CD4-positive, alpha-beta T cell treated with Interleukin-4 for 4 hours (primary cell): ENCODE results near the gene ADGRV1.
"Not testable (repeated sequence)": the region's sequence is repeated elsewhere in the genome, so short reads cannot be mapped to it uniquely, and the experiment has no call there.

Experiments used
- DNase-seq: peaks from one replicate; pipeline ENCODE4 v3.0.0-alpha.2; 2020

ADGRV1 gene

GRCh38 chr5:90830058-90830457 is 271.5 kb downstream of the ADGRV1 start:
- no peak for DNase-seq

DNA sequence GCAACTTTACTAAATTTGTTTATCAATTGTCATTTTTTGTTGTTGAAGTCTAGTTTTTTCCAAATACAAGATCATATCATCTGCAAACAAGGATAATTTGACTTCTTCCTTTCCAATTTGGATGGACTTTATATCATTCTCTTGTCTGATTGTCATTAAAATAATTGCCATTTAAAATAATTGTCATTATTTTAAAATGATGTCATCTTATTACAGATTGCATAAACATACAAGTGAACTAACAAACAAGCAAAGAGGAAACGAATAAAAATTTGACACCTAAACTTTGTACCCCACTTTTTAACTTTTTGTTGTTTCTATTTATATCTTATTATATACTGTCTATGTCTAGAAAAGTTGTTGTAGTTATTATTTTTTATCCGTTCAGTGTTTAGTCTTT is 275.2 kb downstream of the ADGRV1 start:
- no peak for DNase-seq

GRCh38 chr5:90834711-90835110 is 276.1 kb downstream of the ADGRV1 start:
- no peak for DNase-seq

GRCh38 chr5:90843443-90843842 is 284.8 kb downstream of the ADGRV1 start:
- DNase-seq = no peak

- no peak for DNase-seq
These were observed 286.3 kb downstream of the ADGRV1 start for GRCh38 chr5:90844931-90845330.

GRCh38 chr5:90845723-90846554 is 287.3 kb downstream of the ADGRV1 start:
- DNase-seq = no peak

- DNase-seq = not testable (repeated sequence)
These were observed 289.0 kb downstream of the ADGRV1 start for GRCh38 chr5:90847606-90848005.

DNA sequence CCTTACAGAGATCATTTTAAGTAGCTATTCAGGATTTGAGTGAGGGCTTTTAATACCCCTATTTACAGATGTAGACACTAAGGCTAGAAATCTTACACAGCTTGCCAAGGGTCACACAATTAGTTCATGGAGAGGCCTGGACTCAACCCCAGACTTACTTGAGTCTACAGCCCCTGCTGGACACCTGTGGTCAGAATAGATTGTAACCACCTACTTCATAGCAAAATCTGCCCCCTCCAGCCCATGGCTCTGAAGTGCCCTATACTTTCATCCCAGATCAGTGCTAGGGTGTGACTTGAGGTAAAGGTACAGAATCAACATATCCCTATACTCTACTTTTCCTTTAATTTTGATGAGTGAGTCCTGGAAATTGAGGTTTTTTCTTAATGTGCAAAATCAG is 291.3 kb downstream of the ADGRV1 start:
- DNase-seq = no peak

DNA sequence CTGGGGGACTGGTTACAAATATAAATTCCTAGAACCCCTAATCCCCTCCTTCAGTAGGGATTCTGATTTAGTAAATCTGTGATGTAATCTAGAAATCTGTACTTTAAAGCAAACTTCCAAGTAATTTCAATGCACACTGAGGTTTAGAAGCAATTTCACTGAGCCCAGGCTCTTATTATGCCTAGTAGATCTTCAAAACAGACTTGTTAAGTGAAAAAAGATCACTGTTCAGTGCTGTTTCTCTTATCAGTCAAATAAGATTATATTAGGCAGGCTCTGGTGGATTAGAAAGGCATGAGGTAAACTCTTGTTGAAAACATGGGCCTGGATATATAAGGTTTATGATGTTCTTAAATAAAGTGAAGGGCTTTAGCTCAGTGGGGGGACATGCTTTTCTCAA is 293.9 kb downstream of the ADGRV1 start:
- no peak for DNase-seq

- no peak for DNase-seq
These were observed 295.2 kb downstream of the ADGRV1 start for GRCh38 chr5:90853750-90854149.

DNA sequence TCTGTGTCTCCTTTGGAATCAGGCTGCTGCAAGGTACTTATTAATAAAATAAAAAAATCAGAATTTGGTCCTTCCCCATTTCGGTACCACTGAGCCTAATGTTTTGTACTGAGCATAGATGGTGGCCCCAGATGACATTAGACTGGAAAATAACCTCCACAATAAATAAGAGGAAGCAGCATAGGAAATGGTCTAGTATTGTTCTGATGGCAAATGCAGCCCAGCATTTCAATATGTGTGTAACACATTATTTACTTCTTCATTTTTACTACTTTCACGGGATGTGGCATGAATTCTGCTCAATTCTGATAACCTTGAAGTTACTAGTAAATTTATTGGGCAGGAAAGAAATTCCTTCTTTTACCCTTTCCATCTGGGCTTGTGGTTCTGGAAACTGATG is 295.6 kb downstream of the ADGRV1 start:
- DNase-seq = no peak

- DNase-seq = no peak
These were observed 296.9 kb downstream of the ADGRV1 start for GRCh38 chr5:90855296-90856010.

GRCh38 chr5:90861843-90862586 is 303.4 kb downstream of the ADGRV1 start:
- DNase-seq = no peak

GRCh38 chr5:90865180-90865579 is 306.6 kb downstream of the ADGRV1 start:
- no peak for DNase-seq

GRCh38 chr5:90866333-90866732 is 307.7 kb downstream of the ADGRV1 start:
- peak; percentile 40 for DNase-seq

DNA sequence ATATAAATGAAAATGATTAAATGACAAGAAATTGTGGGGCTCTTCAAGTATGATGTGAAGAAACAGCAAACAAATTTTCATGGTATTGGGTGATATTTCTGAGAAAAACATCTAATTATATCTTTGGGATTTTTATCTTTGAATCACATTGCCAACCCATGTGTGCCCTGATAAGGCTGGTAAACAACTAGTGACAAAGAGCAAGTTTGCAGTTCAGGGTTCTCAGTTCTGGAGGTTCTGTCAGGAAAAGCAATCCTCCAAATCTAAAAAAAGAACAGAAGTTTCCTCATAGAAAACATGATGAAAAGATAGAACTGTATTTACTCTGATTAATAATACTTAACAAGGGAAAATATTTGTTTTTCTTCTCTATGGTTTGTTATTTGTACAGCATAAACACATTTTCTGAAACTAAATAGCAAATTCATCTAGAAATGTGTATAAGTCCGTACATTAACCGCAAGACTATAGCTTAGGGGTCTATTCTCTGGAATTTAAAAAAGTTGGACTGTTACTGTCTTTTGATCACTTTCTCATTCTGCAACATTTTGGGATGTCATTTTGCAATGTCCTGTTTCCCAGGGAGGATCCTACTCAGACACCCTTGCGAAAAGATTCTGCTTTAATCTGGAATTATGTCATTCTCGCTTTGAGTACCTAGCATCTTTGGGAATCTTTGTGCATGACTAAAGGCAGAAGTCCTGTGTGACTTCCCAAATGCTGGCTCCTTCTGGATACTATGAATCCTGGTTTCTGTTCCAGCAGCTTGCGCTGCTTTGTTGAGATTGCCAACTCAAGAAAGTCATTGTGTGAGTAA is 308.5 kb downstream of the ADGRV1 start:
- no peak for DNase-seq

DNA sequence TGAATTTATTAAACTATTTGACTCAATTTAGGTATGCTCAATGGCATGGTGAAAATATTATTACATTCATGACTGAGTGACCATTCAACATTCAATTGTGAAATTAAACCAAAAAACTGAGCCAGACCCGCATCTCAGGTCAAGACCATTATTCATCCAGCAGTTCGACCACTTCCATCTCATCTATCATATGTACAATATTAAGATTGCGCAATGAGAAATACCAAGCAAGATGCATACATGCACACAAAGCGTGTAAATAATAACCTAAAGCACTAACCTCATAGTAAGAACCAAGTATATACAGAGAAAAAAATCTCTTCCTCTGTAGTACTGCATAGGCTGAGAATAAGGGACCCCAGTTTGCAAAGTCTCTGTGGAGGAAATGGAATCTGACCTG is 310.2 kb downstream of the ADGRV1 start:
- no peak for DNase-seq

DNA sequence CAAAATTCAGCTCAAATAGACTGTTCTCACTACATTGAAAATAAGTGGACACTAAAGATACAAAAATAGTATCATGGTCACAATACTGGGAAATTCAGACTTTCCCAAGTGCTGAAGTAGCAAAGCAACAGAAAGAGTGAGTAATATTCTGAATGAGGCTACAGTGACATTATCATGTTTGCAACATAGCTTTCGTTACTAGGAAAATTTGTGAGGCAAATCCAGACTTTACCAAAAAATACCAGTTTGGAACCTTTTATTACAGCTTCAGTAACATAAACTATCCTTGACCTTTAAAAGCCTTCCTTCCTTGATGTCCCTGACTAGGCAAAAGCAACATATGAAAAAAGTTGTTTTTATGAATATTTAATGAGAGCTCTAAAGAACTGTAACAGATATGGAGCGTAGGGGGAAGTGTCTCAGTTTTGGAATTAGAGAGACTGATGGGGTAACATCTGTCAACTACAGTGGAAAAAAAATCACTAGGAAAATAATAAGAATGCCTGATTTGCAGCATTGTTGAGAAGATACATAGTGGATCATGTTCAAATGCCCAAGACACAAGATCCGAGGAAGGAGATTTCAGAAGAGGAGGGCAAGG is 312.9 kb downstream of the ADGRV1 start:
- DNase-seq = no peak

DNA sequence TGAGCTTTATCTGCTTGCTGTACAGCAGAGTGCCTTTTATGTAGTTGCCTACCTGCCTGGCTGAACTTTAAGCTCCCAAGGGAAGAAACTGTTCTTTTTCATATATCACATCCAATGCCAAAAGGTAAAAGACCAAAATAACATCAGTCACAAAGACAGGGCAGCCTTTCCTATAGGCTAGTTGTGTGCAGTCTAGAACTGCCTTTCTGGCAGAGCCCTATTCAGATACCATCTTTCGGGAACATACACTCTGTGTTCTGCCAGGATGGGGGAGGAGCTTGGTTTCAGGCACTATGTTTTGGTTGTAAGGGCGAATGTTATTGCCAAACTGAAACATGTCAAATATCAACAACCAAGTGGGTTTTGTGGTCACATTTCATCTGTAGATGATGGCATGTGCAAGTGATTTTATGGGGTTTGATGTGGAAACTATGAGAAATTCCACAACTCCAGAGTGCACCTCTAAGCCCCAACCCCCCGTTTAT is 314.5 kb downstream of the ADGRV1 start:
- DNase-seq = no peak

DNA sequence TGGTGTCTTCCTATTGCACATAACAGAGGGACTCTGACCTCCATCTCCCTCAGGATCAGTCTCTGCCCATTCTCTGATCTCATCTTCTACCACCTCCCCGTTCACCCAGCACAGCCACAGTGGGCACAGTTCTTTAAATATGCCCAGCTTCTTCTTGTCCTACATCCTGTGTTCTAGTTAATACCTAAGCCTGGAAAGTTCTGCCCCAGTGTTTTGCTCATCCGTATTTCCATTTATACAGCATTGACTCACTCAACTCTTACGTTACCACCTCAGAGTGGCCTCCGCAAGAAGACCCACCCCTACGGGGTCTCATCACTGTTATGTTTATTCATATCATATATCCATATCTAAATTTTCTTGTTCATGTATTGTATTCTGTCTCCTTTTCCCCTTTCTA is 315.5 kb downstream of the ADGRV1 start:
- no peak for DNase-seq

DNA sequence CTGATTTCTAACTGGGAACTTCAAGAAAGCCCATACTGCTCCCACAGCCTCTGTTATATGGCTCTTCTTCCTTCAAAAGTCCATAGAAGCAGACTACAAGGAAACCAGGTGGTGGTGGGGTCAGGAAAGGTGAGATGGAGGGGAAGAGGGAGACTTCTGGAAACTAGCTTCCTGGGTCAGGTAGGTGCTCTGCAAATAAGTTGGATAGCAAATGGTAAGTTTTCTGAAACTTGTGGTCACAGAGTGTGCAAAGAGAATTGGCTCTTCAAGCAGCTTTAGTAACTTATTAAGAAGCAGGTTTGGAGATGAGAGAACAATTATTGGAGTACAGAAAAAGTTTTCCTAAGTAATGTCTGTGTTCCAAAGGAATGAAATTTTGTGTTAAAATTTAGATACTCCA is 316.9 kb downstream of the ADGRV1 start:
- DNase-seq = no peak

- no peak for DNase-seq
These were observed 317.8 kb downstream of the ADGRV1 start for GRCh38 chr5:90876366-90876765.
